Mesendoderm (in vitro differentiated cells): ENCODE measurements around the gene C9orf85.
A peak's percentile ranks its signal among the peaks of the same experiment; 100 is the strongest.
"Not testable (repeated sequence)": the region's sequence is repeated elsewhere in the genome, so short reads cannot be mapped to it uniquely, and the experiment has no call there.

Experiments
- DNase-seq: peaks from one replicate; pipeline ENCODE4 v3.0.0; 2013
- H2AK5ac ChIP-seq: 2 replicates; pipeline ENCODE4 v1.6.1; 2013; ENCODE audit warnings: low read length, inconsistent platforms
- H2BK120ac ChIP-seq: 2 replicates; pipeline ENCODE4 v1.6.1; 2013; ENCODE audit warnings: low read depth, mild to moderate bottlenecking, low read length, moderate library complexity, mixed read lengths
- H2BK15ac ChIP-seq: replicated peaks from 2 replicates; pipeline ENCODE4 v1.6.1; 2013; ENCODE audit warnings: low read depth, mild to moderate bottlenecking, moderate library complexity
- H2BK5ac ChIP-seq: 2 replicates; pipeline ENCODE4 v1.6.1; 2013; ENCODE audit warnings: low read length, inconsistent platforms
- H3K18ac ChIP-seq: 2 replicates; pipeline ENCODE4 v1.6.1; 2013; ENCODE audit warnings: mild to moderate bottlenecking, low read length, mixed read lengths
- H3K23ac ChIP-seq: one replicate; pipeline ENCODE4 v1.6.1; 2013; ENCODE audit warnings: low read length
- H3K27ac ChIP-seq: 2 replicates; pipeline ENCODE4 v1.5.1; 2013; ENCODE audit warnings: low read depth, mild to moderate bottlenecking, inconsistent platforms, low read length, moderate library complexity
- H3K27me3 ChIP-seq: 2 replicates; pipeline ENCODE4 v1.6.1; 2013; ENCODE audit warnings: low read length, control low read depth, mild to moderate bottlenecking, inconsistent platforms; ENCODE audit not compliant: insufficient read depth, poor library complexity
- H3K36me3 ChIP-seq: 2 replicates; pipeline ENCODE4 v1.6.1; 2013; ENCODE audit warnings: low read length, inconsistent platforms; ENCODE audit not compliant: control insufficient read depth, insufficient read depth
- H3K4ac ChIP-seq: one replicate; pipeline ENCODE4 v1.6.1; 2013; ENCODE audit warnings: low read depth, mild to moderate bottlenecking, low read length, moderate library complexity
- H3K4me1 ChIP-seq: 2 replicates; pipeline ENCODE4 v1.6.1; 2013; ENCODE audit warnings: low read depth, low read length, inconsistent platforms; ENCODE audit not compliant: control insufficient read depth
- H3K4me2 ChIP-seq: 2 replicates; pipeline ENCODE4 v1.6.1; 2013; ENCODE audit warnings: low read length
- H3K4me3 ChIP-seq: 2 replicates; pipeline ENCODE4 v1.5.1; 2013; ENCODE audit warnings: mild to moderate bottlenecking, low read length
- H3K56ac ChIP-seq: one replicate; pipeline ENCODE4 v1.6.1; 2013; ENCODE audit warnings: low read length
- H3K79me1 ChIP-seq: 2 replicates; pipeline ENCODE4 v1.6.1; 2013; ENCODE audit warnings: low read length, inconsistent platforms
- H3K79me2 ChIP-seq: 2 replicates; pipeline ENCODE4 v1.6.1; 2013; ENCODE audit warnings: mild to moderate bottlenecking, low read length; ENCODE audit not compliant: control insufficient read depth, insufficient read depth
- H3K9ac ChIP-seq: 2 replicates; pipeline ENCODE4 v1.6.1; 2013; ENCODE audit warnings: low read length, inconsistent platforms
- H4K5ac ChIP-seq: one replicate; pipeline ENCODE4 v1.6.1; 2013; ENCODE audit warnings: low read length
- H4K8ac ChIP-seq: one replicate; pipeline ENCODE4 v1.6.1; 2013; ENCODE audit warnings: low read depth, mild to moderate bottlenecking, control low read depth, low read length, moderate library complexity
- WGBS: extraction: QIAGEN DNeasy Blood & Tissue Kit; methylation state at CpG from one replicate; pipeline ENCODE4 v1.1.7; 2013; ENCODE audit warnings: low lambda C conversion rate, missing lambda C conversion rate; ENCODE audit not compliant: insufficient coverage; ENCODE audit errors: extremely low coverage; 5-methylcytosine and 5-hydroxymethylcytosine counted together

The C9orf85 gene

GRCh38 chr9:71990466-71990865 lies 79.0 kb downstream of the C9orf85 start:
- Histone ChIP-seq H3K36me3 (no peaks in the 10 kb centered on the region), H3K79me2 (no peaks in the 10 kb centered on the region), H3K9ac (no peak overlapping the region), H3K4me3 (no peak overlapping the region), H3K4me1 (no peaks in the 10 kb centered on the region), H2BK120ac (no peak overlapping the region), H3K27ac (no peak overlapping the region), H3K27me3 (no peaks in the 10 kb centered on the region), H4K5ac (no peak overlapping the region), H2BK15ac (no peak overlapping the region), H2AK5ac (no peak overlapping the region), H3K18ac (no peak overlapping the region), H3K56ac (no peak overlapping the region), H3K79me1 (no peaks in the 10 kb centered on the region), H2BK5ac (no peak overlapping the region), H3K4ac (no peak overlapping the region), H3K23ac (no peak overlapping the region), H4K8ac (no peak overlapping the region), H3K4me2 (no peak overlapping the region)
- WGBS, result no CpG with 5 or more reads among the region's 1 CpG
- peak; percentile 61 for DNase-seq

GRCh38 chr9:72005451-72005850 lies 94.0 kb downstream of the C9orf85 start:
- H3K4me3 ChIP-seq, result no peak overlapping the region
- H3K4me1 ChIP-seq, result no peaks in the 10 kb centered on the region
- no peaks in the 10 kb centered on the region for H3K79me1 ChIP-seq
- no peak for DNase-seq
- H2BK15ac ChIP-seq, result no peak overlapping the region
- no peak overlapping the region for H3K56ac ChIP-seq
- H3K18ac ChIP-seq, result no peak overlapping the region
- no peak overlapping the region for H3K23ac ChIP-seq
- H3K9ac ChIP-seq, result no peak overlapping the region
- no peaks in the 10 kb centered on the region for H3K36me3 ChIP-seq
- no peaks in the 10 kb centered on the region for H3K27me3 ChIP-seq
- no peak overlapping the region for H3K4me2 ChIP-seq
- H2AK5ac ChIP-seq, result no peak overlapping the region
- H3K4ac ChIP-seq, result no peak overlapping the region
- H4K5ac ChIP-seq, result no peak overlapping the region
- H3K27ac ChIP-seq, result no peak overlapping the region
- no peak overlapping the region for H4K8ac ChIP-seq
- no peak overlapping the region for H2BK5ac ChIP-seq
- H3K79me2 ChIP-seq, result no peaks in the 10 kb centered on the region
- H2BK120ac ChIP-seq, result no peak overlapping the region

DNA sequence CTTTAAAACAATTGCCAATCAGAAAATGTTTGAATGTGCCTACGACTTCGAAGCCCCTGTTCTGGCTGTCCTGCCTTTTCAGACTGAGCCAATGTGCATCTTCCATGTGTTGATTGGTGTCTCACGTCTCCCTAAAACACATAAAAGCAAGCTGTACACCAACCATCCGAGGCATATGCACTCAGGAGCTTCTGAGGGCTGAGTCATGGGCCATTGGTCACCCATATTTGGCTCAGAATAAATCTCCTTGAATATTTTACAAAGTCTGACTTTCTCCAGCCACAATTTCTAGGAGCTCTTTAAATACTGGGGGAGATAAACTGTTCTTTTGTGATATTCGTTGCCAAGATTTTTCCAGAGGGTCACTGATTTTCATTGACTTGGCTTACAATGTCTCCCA lies 95.1 kb downstream of the C9orf85 start:
- H4K5ac ChIP-seq, result no peak overlapping the region
- no peaks in the 10 kb centered on the region for H3K27me3 ChIP-seq
- no peaks in the 10 kb centered on the region for H3K4me1 ChIP-seq
- H3K79me1 ChIP-seq, result no peaks in the 10 kb centered on the region
- no peak overlapping the region for H3K56ac ChIP-seq
- no peaks in the 10 kb centered on the region for H3K79me2 ChIP-seq
- H3K18ac ChIP-seq, result no peak overlapping the region
- no peak overlapping the region for H3K4me2 ChIP-seq
- H3K36me3 ChIP-seq, result no peaks in the 10 kb centered on the region
- H2AK5ac ChIP-seq, result no peak overlapping the region
- H4K8ac ChIP-seq, result no peak overlapping the region
- no CpG with 5 or more reads among the region's 5 CpGs for WGBS
- no peak overlapping the region for H3K4ac ChIP-seq
- H2BK5ac ChIP-seq, result no peak overlapping the region
- DNase-seq, result no peak
- H3K4me3 ChIP-seq, result no peak overlapping the region
- no peak overlapping the region for H3K27ac ChIP-seq
- H3K23ac ChIP-seq, result no peak overlapping the region
- no peak overlapping the region for H2BK15ac ChIP-seq
- H3K9ac ChIP-seq, result no peak overlapping the region
- H2BK120ac ChIP-seq, result no peak overlapping the region

- H3K79me1 ChIP-seq, H3K56ac ChIP-seq, H2AK5ac ChIP-seq, DNase-seq, H3K23ac ChIP-seq, H2BK5ac ChIP-seq, H3K4me2 ChIP-seq, H3K9ac ChIP-seq, H3K4me3 ChIP-seq, H2BK120ac ChIP-seq, H4K5ac ChIP-seq, H3K4me1 ChIP-seq, H4K8ac ChIP-seq, H3K4ac ChIP-seq, H3K27ac ChIP-seq, H3K27me3 ChIP-seq, H3K36me3 ChIP-seq, H3K79me2 ChIP-seq, H3K18ac ChIP-seq, H2BK15ac ChIP-seq: not testable (repeated sequence)
- whole genome bisulfite sequencing, result no CpG with 5 or more reads among the region's 20 CpGs
Observed at GRCh38 chr9:72007726-72008125, 96.3 kb downstream of the C9orf85 start.

DNA sequence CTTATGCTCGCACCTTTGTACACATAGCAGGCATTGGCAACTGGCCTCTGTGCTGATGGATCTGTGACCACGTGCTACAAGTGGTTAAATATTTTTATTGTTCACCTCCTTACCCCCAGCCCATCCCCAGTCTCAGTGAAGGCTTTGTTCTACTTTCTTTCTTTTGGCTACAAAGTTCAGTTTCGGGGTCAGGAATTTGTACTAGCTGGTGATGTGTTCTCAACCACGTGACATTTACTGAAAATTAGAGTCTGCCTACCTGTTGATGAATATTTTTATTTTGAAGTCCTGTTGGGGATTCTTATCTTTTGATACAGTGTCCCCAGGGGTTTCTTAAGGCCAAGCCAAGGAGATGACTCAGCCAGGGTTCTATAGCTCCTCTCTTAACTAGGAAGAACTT lies 101.2 kb downstream of the C9orf85 start:
- whole genome bisulfite sequencing, result no CpG with 5 or more reads among the region's 4 CpGs
- H3K4me1 ChIP-seq, result no peaks in the 10 kb centered on the region
- no peaks in the 10 kb centered on the region for H3K79me2 ChIP-seq
- H3K36me3 ChIP-seq, result no peaks in the 10 kb centered on the region
- no peak overlapping the region for H3K27ac ChIP-seq
- no peak overlapping the region for H3K4ac ChIP-seq
- no peak overlapping the region for H3K9ac ChIP-seq
- no peaks in the 10 kb centered on the region for H3K79me1 ChIP-seq
- no peak overlapping the region for H2BK120ac ChIP-seq
- H3K4me2 ChIP-seq, result no peak overlapping the region
- H2BK5ac ChIP-seq, result no peak overlapping the region
- no peak overlapping the region for H3K18ac ChIP-seq
- no peak overlapping the region for H3K23ac ChIP-seq
- no peak overlapping the region for H3K4me3 ChIP-seq
- no peak overlapping the region for H2AK5ac ChIP-seq
- H4K8ac ChIP-seq, result no peak overlapping the region
- no peak overlapping the region for H4K5ac ChIP-seq
- no peaks in the 10 kb centered on the region for H3K27me3 ChIP-seq
- H2BK15ac ChIP-seq, result no peak overlapping the region
- H3K56ac ChIP-seq, result no peak overlapping the region
- no peak for DNase-seq

- Histone ChIP-seq H3K18ac (no peak overlapping the region), H3K23ac (no peak overlapping the region), H3K9ac (no peak overlapping the region), H3K4ac (no peak overlapping the region), H2BK120ac (no peak overlapping the region), H3K36me3 (no peaks in the 10 kb centered on the region), H2BK5ac (no peak overlapping the region), H2BK15ac (no peak overlapping the region), H3K27me3 (no peaks in the 10 kb centered on the region), H3K79me2 (no peaks in the 10 kb centered on the region), H3K4me1 (no peaks in the 10 kb centered on the region), H4K8ac (no peak overlapping the region), H3K79me1 (no peaks in the 10 kb centered on the region), H3K56ac (no peak overlapping the region), H3K4me2 (no peak overlapping the region), H2AK5ac (no peak overlapping the region), H3K27ac (no peak overlapping the region), H4K5ac (no peak overlapping the region), H3K4me3 (no peak overlapping the region)
- no CpG with 5 or more reads among the region's 1 CpG for WGBS
- no peak for DNase-seq
Observed at GRCh38 chr9:72013292-72013760, 101.9 kb downstream of the C9orf85 start.
